H1 (cell line): ENCODE measurements around the gene MTMR1. TPM values are rescaled to one million over a fixed set of nuclear protein-coding genes. Genes with fewer than 3 reads are reported as not detected.

ENCODE experiments used
- CTCF ChIA-PET: fragments of 300-600 bp; sonication (Branson Sonifier 250); formaldehyde crosslinking; loops from one replicate; lab custom pipeline; 2021; ENCODE audit not compliant: partially characterized antibody; lab: Charles Lee
- POLR2A ChIA-PET: fragments of 300-600 bp; sonication (Branson Sonifier 250); formaldehyde crosslinking; loops from one replicate; lab custom pipeline; 2021; ENCODE audit warnings: inconsistent platforms; ENCODE audit not compliant: partially characterized antibody; lab: Charles Lee
- DNase-seq, 2 experiments: peaks; one replicate each; pipeline versions ENCODE4 v3.0.0 to v3.0.0-alpha.2; 2010 to 2022; ENCODE audit warnings: low spot score in 2 of 2, low read depth in 1 of 2, mixed read lengths in 1 of 2
- FAIRE-seq: peaks from 2 replicates; lab custom pipeline; 2011; peaks lifted over from hg19 to GRCh38; lab: Jason Lieb, UNC
- H2AFZ ChIP-seq: 2 replicates; pipeline ENCODE4 v1.8.1; 2012; ENCODE audit warnings: low read length, inconsistent platforms
- H2AK5ac ChIP-seq: 2 replicates; pipeline ENCODE4 v1.6.1; 2013; ENCODE audit warnings: low read depth, low read length
- H2BK120ac ChIP-seq: replicated peaks from 2 replicates; pipeline ENCODE3; 2013; ENCODE audit warnings: low read depth, low read length, inconsistent platforms
- H2BK12ac ChIP-seq: 2 replicates; pipeline ENCODE4 v1.6.1; 2013; ENCODE audit warnings: low read depth, low read length
- H2BK15ac ChIP-seq: 2 replicates; pipeline ENCODE4 v1.6.1; 2013; ENCODE audit warnings: low read length
- H2BK20ac ChIP-seq: 2 replicates; pipeline ENCODE4 v1.6.1; 2013; ENCODE audit warnings: low read length
- H2BK5ac ChIP-seq: 2 replicates; pipeline ENCODE4 v1.6.1; 2013; ENCODE audit warnings: low read depth, low read length
- H3K14ac ChIP-seq: 2 replicates; pipeline ENCODE4 v1.6.1; 2013; ENCODE audit warnings: inconsistent platforms; ENCODE audit not compliant: insufficient read length
- H3K18ac ChIP-seq: 2 replicates; pipeline ENCODE4 v1.6.1; 2013; ENCODE audit warnings: low read length; ENCODE audit errors: extremely low read depth
- H3K23ac ChIP-seq: 2 replicates; pipeline ENCODE4 v1.6.1; 2013; ENCODE audit warnings: inconsistent platforms; ENCODE audit not compliant: insufficient read length
- H3K23me2 ChIP-seq: 2 replicates; pipeline ENCODE4 v1.6.1; 2013; ENCODE audit warnings: low read depth, low read length
- H3K27ac ChIP-seq: 2 replicates; pipeline ENCODE4 v1.6.1; 2011; ENCODE audit warnings: low read depth, low read length, inconsistent platforms
- H3K27me3 ChIP-seq, 4 experiments: replicated peaks in 1 of 4; 1 replicate in 1 of 4; 2 replicates in 3 of 4; pipeline versions ENCODE4 v1.6.1 to v1.8.1; 2011 to 2013; ENCODE audit warnings: low read length in 3 of 4, mild to moderate bottlenecking in 3 of 4, inconsistent platforms in 2 of 4, mixed read lengths in 2 of 4, moderate library complexity in 1 of 4; ENCODE audit not compliant: control insufficient read depth in 3 of 4, insufficient read depth in 3 of 4; ENCODE audit errors: extremely low read depth in 1 of 4
- H3K36me3 ChIP-seq, 4 experiments: 2 replicates each; pipeline versions ENCODE4 v1.6.1 to v1.8.1; 2011 to 2013; ENCODE audit warnings: mild to moderate bottlenecking in 4 of 4, low read length in 3 of 4, moderate library complexity in 2 of 4, control low read depth in 1 of 4, inconsistent platforms in 1 of 4; ENCODE audit not compliant: insufficient read depth in 4 of 4, control insufficient read depth in 2 of 4
- H3K4ac ChIP-seq: replicated peaks from 2 replicates; pipeline ENCODE3; 2013; ENCODE audit warnings: low read length, low read depth, mixed read lengths, inconsistent platforms; ENCODE audit not compliant: insufficient read length
- H3K4me1 ChIP-seq, 4 experiments: replicated peaks in 1 of 4; 1 replicate in 1 of 4; 2 replicates in 3 of 4; pipeline versions ENCODE4 v1.6.1 to v1.8.1; 2011 to 2013; ENCODE audit warnings: low read length in 3 of 4, inconsistent platforms in 2 of 4, mixed read lengths in 1 of 4; ENCODE audit not compliant: insufficient read depth in 4 of 4, control insufficient read depth in 3 of 4
- H3K4me2 ChIP-seq, 2 experiments: 2 replicates each; pipeline versions ENCODE4 v1.6.1 to v1.8.1; 2011 to 2013; ENCODE audit warnings: low read depth in 2 of 2, low read length in 2 of 2, control low read depth in 1 of 2, inconsistent platforms in 1 of 2, mild to moderate bottlenecking in 1 of 2; ENCODE audit not compliant: insufficient read depth in 1 of 2
- H3K4me3 ChIP-seq, 4 experiments: fragments of 200-600, 300-600 bp in 1 of 4; sonication (generic), shearing (Covaris generic), sonication (Bioruptor Twin) in 1 of 4; 2 replicates each; pipeline versions ENCODE4 v1.5.1 to v1.8.1; 2011 to 2016; ENCODE audit warnings: low read length in 4 of 4, low read depth in 3 of 4, control low read depth in 2 of 4, inconsistent platforms in 2 of 4, mild to moderate bottlenecking in 2 of 4, mixed read lengths in 1 of 4, moderate library complexity in 1 of 4; ENCODE audit not compliant: insufficient read depth in 2 of 4; ENCODE audit errors: extremely low read depth in 1 of 4
- H3K56ac ChIP-seq: replicated peaks from 2 replicates; pipeline ENCODE3; 2013; ENCODE audit warnings: low read depth, mild to moderate bottlenecking, mixed read lengths, low read length, inconsistent platforms; ENCODE audit not compliant: insufficient read length
- H3K79me1 ChIP-seq: 2 replicates; pipeline ENCODE4 v1.6.1; 2013; ENCODE audit warnings: low read depth, low read length, control low read depth
- H3K79me2 ChIP-seq, 2 experiments: 2 replicates each; pipeline versions ENCODE4 v1.6.1 to v1.8.1; 2012 to 2013; ENCODE audit warnings: low read length in 2 of 2, mild to moderate bottlenecking in 2 of 2, inconsistent platforms in 1 of 2; ENCODE audit not compliant: insufficient read depth in 2 of 2, control insufficient read depth in 1 of 2
- H3K9ac ChIP-seq, 4 experiments: replicated peaks in 1 of 4; 1 replicate in 1 of 4; 2 replicates in 3 of 4; pipeline versions ENCODE4 v1.6.1 to v1.8.1; 2011 to 2013; ENCODE audit warnings: low read depth in 3 of 4, low read length in 3 of 4, control low read depth in 2 of 4, mild to moderate bottlenecking in 2 of 4, moderate library complexity in 2 of 4, inconsistent platforms in 1 of 4; ENCODE audit errors: extremely low read depth in 1 of 4
- H3K9me3 ChIP-seq, 2 experiments: 2 replicates each; pipeline versions ENCODE4 v1.6.1 to v1.8.1; 2012 to 2013; ENCODE audit warnings: mild to moderate bottlenecking in 2 of 2, moderate library complexity in 2 of 2, control low read depth in 1 of 2, inconsistent platforms in 1 of 2, low read depth in 1 of 2, low read length in 1 of 2, mixed read lengths in 1 of 2; ENCODE audit not compliant: insufficient read depth in 2 of 2
- H4K20me1 ChIP-seq, 2 experiments: replicated peaks in 1 of 2; 2 replicates each; pipeline versions ENCODE3 to v1.8.1; 2011 to 2013; ENCODE audit warnings: inconsistent platforms in 2 of 2, low read length in 2 of 2, mild to moderate bottlenecking in 1 of 2; ENCODE audit not compliant: insufficient read depth in 2 of 2, control insufficient read depth in 1 of 2
- H4K5ac ChIP-seq: 2 replicates; pipeline ENCODE4 v1.6.1; 2013; ENCODE audit warnings: low read length, low read depth, mixed read lengths, inconsistent platforms; ENCODE audit not compliant: insufficient read length
- H4K8ac ChIP-seq: 2 replicates; pipeline ENCODE4 v1.8.0; 2013; ENCODE audit warnings: mild to moderate bottlenecking, moderate library complexity, low read length, inconsistent platforms; ENCODE audit not compliant: insufficient read depth; ENCODE audit errors: extremely low read depth
- H4K91ac ChIP-seq: replicated peaks from 2 replicates; pipeline ENCODE3; 2013; ENCODE audit warnings: low read length, mixed read lengths, inconsistent platforms; ENCODE audit not compliant: insufficient read length
- CREB1 ChIP-seq: IDR thresholded peaks from 2 replicates; pipeline ENCODE4 v1.6.1; 2012; ENCODE audit warnings: inconsistent platforms
- EZH2 ChIP-seq: fragments of 200-600 bp; sonication (generic); IDR thresholded peaks from 2 replicates; pipeline ENCODE4 v1.7.1; 2012; ENCODE audit warnings: low read depth, mild to moderate bottlenecking, moderate library complexity, low read length, inconsistent platforms; ENCODE audit not compliant: severe bottlenecking
- JUND ChIP-seq: IDR thresholded peaks from 2 replicates; pipeline ENCODE4 v1.6.1; 2011; ENCODE audit warnings: mild to moderate bottlenecking, improper control_type of control experiment, low read length
- RNF2 ChIP-seq: fragments of 200-900, 300-1000 bp; sonication (generic); IDR thresholded peaks from 2 replicates; pipeline ENCODE4 v1.7.1; 2016; ENCODE audit warnings: borderline replicate concordance, low read depth, mild to moderate bottlenecking, antibody characterized with exemption, low read length; ENCODE audit not compliant: poor library complexity, severe bottlenecking; ENCODE audit errors: missing control alignments
- SIN3A ChIP-seq, 2 experiments: IDR thresholded peaks in 1 of 2; conservative IDR thresholded peaks in 1 of 2; 2 replicates each; pipeline ENCODE4 v1.6.1; 2011 to 2012; ENCODE audit warnings: low read length in 2 of 2, improper control_type of control experiment in 1 of 2, low read depth in 1 of 2, mild to moderate bottlenecking in 1 of 2
- SIX5 ChIP-seq: IDR thresholded peaks from 2 replicates; pipeline ENCODE4 v1.6.1; 2011; ENCODE audit warnings: mild to moderate bottlenecking, low read depth, low read length
- ZNF274 ChIP-seq: IDR thresholded peaks from 2 replicates; pipeline ENCODE4 v1.7.0; 2012; ENCODE audit warnings: low read length, borderline replicate concordance; ENCODE audit errors: extremely low read depth
- WGBS, 2 experiments: shearing (Covaris generic) in 1 of 2; methylation state at CpG; one replicate each; pipeline versions ENCODE4 v1.1.6 to v1.1.7; 2013 to 2015; ENCODE audit warnings: low lambda C conversion rate in 2 of 2, mixed read lengths in 2 of 2, inconsistent platforms in 1 of 2, low coverage in 1 of 2, missing lambda C conversion rate in 1 of 2; ENCODE audit not compliant: insufficient replicate concordance in 2 of 2, insufficient coverage in 1 of 2, insufficient read length in 1 of 2; ENCODE audit errors: extremely low coverage in 1 of 2, missing lambda C conversion rate in 1 of 2; 5-methylcytosine and 5-hydroxymethylcytosine counted together
- polyA plus RNA-seq, 7 experiments: library from polyadenylated mRNA; depleted of rRNA in 3 of 7; stranded (reverse) in 5 of 7; unstranded in 2 of 7; fragments of >200 nt in 5 of 7; fragments of 200-250 nt in 2 of 7; gene quantifications; 1 replicate in 5 of 7; 2 replicates in 1 of 7; 4 replicates in 1 of 7; pipeline versions ENCODE4 v1.2.1 to v1.2.3, GENCODE V29; 2011 to 2013; ENCODE audit warnings: missing spikeins in 2 of 7, mixed read lengths in 2 of 7
- total RNA-seq: library from RNA; stranded (reverse); fragmentation: NEBNext Ultra II Directional; extraction: Animal tissue kit (Norgen Biotek cat#: 25700); gene quantifications from 2 replicates; pipeline ENCODE4 v1.2.1, GENCODE V29; 2021
- TF ChIP-seq, protein P1 (sequence below): IDR thresholded peaks from 2 replicates; pipeline ENCODE4 v1.6.1; 2012; ENCODE audit warnings: low read length, inconsistent platforms
- TF ChIP-seq, protein P2 (sequence below), 3 experiments: IDR thresholded peaks; 1 replicate in 2 of 3; 2 replicates in 1 of 3; pipeline versions ENCODE4 v1.5.1 to v1.6.1; 2011; ENCODE audit warnings: low read length in 3 of 3, mild to moderate bottlenecking in 3 of 3, inconsistent platforms in 2 of 3, low read depth in 1 of 3, moderate library complexity in 1 of 3; ENCODE audit not compliant: insufficient read depth in 1 of 3; ENCODE audit errors: control extremely low read depth in 1 of 3

The MTMR1 gene
- total and polyA plus RNA-seq, 2 of the 8 experiments (the other 6 are each of a cell fraction or from before 2014, with no cell fraction given) = 15.1 to 23.8 TPM

DNA sequence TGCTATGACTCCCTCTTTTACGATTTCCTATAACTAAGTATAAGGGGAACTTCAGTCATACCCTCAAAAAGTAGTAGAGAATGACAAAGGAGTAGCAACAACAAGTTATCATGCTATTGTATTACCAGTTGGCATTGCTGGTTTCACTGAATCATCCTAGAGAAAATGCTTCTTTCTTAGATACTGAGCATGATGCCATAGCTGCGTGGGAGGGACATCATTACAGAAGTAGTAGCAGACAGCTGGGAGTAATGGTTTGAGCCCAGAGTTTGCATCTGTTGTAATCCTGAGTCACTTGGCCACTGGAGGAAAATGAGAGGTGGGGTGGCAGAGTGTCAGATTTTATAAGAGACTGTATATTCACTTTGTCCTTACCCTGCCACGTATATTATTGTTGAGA is 38.6 kb downstream of the MTMR1 start:
- Histone ChIP-seq H2BK20ac (no peak overlapping the region), H3K4ac (no peak overlapping the region), H3K14ac (no peak overlapping the region), H3K27me3 (no peaks in the 10 kb centered on the region), H3K23ac (no peak overlapping the region), H4K5ac (no peak overlapping the region), H3K27ac (no peak overlapping the region), H2BK5ac (no peak overlapping the region), H3K23me2 (no peaks in the 10 kb centered on the region), H3K9me3 (no peaks in the 10 kb centered on the region), H3K56ac (no peak overlapping the region), H4K20me1 (peaks cover 0 to 2% of the 10 kb centered on the region in 2 experiments), H3K36me3 (peaks cover 0 to 10% (median 0%) of the 10 kb centered on the region in 4 experiments; a peak in 2 of 8 replicates), H2AFZ (no peak overlapping the region), H3K79me1 (no peaks in the 10 kb centered on the region), H3K9ac (no peak overlapping the region), H2AK5ac (no peak overlapping the region), H3K4me2 (no peak overlapping the region), H2BK15ac (no peak overlapping the region), H3K79me2 (no peaks in the 10 kb centered on the region), H2BK120ac (no peak overlapping the region), H4K8ac (no peak overlapping the region), H4K91ac (no peak overlapping the region), H3K18ac (no peak overlapping the region), H2BK12ac (no peak overlapping the region), H3K4me3 (no peak overlapping the region), H3K4me1 (no peaks in the 10 kb centered on the region)
- 93% methylated on average over 3 of the region's 3 CpGs; no CpG with 5 or more reads in 1 of the 2 experiments for WGBS, 2 experiments
- no peak for FAIRE-seq
- DNase-seq = no peak
- ChIA-PET CTCF (interaction anchor here (0.7 to 1.1 kb wide), 2 partner anchors 14 to 48 kb away, joined by 3 to 4 read pairs; no protein-coding TSS in a partner anchor), POLR2A (no interaction called here)
- TF ChIP-seq JUND (no peak), SIX5 (no peak), SIN3A (conservative IDR thresholded peaks at IDR 0.05 in 1 of 2, IDR thresholded peaks at IDR 0.05 in 1 of 2; ENCODE audit: low read depth in 1 of 2, low read length in 2 of 2) (no peak), CREB1 (no peak), EZH2 (no peak), ZNF274 (no peak), RNF2 (no peak)
- TF ChIP-seq, protein P1, sequence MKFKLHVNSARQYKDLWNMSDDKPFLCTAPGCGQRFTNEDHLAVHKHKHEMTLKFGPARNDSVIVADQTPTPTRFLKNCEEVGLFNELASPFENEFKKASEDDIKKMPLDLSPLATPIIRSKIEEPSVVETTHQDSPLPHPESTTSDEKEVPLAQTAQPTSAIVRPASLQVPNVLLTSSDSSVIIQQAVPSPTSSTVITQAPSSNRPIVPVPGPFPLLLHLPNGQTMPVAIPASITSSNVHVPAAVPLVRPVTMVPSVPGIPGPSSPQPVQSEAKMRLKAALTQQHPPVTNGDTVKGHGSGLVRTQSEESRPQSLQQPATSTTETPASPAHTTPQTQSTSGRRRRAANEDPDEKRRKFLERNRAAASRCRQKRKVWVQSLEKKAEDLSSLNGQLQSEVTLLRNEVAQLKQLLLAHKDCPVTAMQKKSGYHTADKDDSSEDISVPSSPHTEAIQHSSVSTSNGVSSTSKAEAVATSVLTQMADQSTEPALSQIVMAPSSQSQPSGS = no peak
- TF ChIP-seq, protein P2, sequence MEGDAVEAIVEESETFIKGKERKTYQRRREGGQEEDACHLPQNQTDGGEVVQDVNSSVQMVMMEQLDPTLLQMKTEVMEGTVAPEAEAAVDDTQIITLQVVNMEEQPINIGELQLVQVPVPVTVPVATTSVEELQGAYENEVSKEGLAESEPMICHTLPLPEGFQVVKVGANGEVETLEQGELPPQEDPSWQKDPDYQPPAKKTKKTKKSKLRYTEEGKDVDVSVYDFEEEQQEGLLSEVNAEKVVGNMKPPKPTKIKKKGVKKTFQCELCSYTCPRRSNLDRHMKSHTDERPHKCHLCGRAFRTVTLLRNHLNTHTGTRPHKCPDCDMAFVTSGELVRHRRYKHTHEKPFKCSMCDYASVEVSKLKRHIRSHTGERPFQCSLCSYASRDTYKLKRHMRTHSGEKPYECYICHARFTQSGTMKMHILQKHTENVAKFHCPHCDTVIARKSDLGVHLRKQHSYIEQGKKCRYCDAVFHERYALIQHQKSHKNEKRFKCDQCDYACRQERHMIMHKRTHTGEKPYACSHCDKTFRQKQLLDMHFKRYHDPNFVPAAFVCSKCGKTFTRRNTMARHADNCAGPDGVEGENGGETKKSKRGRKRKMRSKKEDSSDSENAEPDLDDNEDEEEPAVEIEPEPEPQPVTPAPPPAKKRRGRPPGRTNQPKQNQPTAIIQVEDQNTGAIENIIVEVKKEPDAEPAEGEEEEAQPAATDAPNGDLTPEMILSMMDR (IDR thresholded peaks at IDR 0.05; ENCODE audit: control extremely low read depth in 1 of 3, insufficient read depth in 1 of 3, low read depth in 1 of 3, low read length in 3 of 3) = no peak
